Measurements from ENCODE around the gene SND1. TPM values are rescaled to one million over a fixed set of nuclear protein-coding genes. Genes with fewer than 3 reads are reported as not detected.

SND1 gene
- total RNA-seq: 100 to 1,000 TPM; 193 to 214 TPM

DNA sequence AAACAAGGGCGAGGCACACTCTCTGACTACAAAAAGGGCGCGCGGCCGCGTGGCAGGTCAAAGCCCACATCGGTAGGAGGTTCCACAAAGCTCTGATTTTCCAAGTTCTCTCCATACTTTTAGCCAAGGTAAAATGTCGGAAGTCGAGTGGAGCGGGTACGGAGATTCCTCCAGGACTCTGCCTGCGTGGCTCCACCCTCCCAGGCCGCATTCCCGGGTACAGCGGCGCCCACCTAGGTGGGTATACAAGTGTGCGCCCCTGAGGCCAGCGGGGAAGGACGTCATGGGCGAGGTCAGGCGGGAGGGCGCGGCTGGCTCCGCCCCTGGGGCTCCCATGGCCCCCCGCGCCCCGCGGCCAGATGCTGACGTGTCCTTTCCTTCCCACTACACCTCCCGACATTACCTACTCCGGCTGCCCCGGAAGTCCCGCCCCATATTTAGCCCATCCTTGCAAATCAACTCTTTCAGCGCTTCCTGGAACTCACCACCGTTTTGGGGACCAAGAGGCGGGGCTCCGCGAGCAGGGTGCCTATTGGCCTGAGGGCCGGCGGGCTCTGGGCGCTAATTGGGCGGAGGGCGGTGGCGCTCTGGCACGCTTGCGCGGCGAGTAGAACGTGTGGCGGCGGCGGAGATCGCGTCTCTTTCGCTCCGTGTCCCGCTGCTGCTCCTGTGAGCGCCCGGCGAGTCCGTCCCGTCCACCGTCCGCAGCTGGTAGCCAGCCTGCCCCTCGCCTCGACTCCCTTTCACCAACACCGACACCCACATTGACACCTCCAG, at the start of gene SND1:
TSS of gene SND1 (plus strand) at position 639 of the 777 bp plus-strand sequence. CDS start 180 bp downstream, outside the sequence.
- intact Hi-C loops (cut with DNase I, micrococcal nuclease): loop anchor here (1.0 to 10.0 kb wide), 13 partner anchors 16 to 1961 kb away; partner anchors contain the start of genes ARF5 (in 2 of the 2), GCC1 (in 1 of the 2), HILPDA (in 1 of the 2) and LRRC4 (in 1 of the 2)
- ChIA-PET CTCF (no interaction called here), POLR2A (no interaction called here)
- ATAC-seq (peak; percentile 94), DNase-seq (peak; percentile 99)
- no peaks in the 10 kb centered on the region for H3K27me3 Mint-ChIP-seq
- H3K4me1 Mint-ChIP-seq: peaks cover 37% of the 10 kb centered on the region
- H3K4me3 Mint-ChIP-seq: no peak within 1 kb of the TSS
- H3K36me3 Mint-ChIP-seq (ENCODE audit: low read depth): peaks cover 22% of the 10 kb centered on the region
- H3K9me3 Mint-ChIP-seq (ENCODE audit: low read depth): no peaks in the 10 kb centered on the region
- peak within 1 kb of the TSS; percentile 99 for H3K27ac Mint-ChIP-seq

DNA sequence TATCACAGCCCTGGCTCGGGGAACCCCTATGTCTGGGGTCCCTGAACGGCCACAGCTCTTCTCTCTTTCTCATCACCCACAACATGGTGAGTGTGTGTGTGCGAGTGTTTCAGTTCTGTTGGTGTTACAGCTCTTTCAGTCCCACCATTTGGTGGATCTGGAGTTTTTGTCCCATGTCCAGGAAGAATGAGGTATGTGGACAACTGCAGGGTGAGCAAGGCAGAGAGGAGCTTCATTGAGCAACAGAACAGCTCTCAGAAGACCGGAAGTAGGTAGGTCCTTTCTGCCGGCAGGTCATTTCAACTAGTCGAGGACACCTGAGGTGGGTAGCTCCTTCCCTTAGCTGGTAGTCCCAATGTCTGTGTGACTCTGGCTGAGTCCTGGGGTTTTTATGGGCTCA, 43.5 kb upstream of the SND1 start:
- ATAC-seq (no peak), DNase-seq (no peak)
- peaks cover 9% of the 10 kb centered on the region for H3K27me3 Mint-ChIP-seq
- no peak overlapping the region for H3K27ac Mint-ChIP-seq
- no peaks in the 10 kb centered on the region for H3K4me1 Mint-ChIP-seq
- intact Hi-C loops (cut with DNase I, micrococcal nuclease): no loop called here
- H3K9me3 Mint-ChIP-seq (ENCODE audit: low read depth): no peaks in the 10 kb centered on the region
- no peaks in the 10 kb centered on the region for H3K36me3 Mint-ChIP-seq (ENCODE audit: low read depth)
- ChIA-PET POLR2A (no interaction called here), CTCF (interaction anchor here (0.8 kb wide), 1 partner anchor 18 kb away, joined by 3 read pairs; no protein-coding TSS in a partner anchor)
- no peak overlapping the region for H3K4me3 Mint-ChIP-seq

GRCh38 chr7:127609297-127609696, 42.7 kb upstream of the SND1 start:
- Mint-ChIP-seq H3K27ac (no peak overlapping the region), H3K27me3 (peaks cover 11% of the 10 kb centered on the region), H3K9me3 (ENCODE audit: low read depth) (no peaks in the 10 kb centered on the region), H3K4me3 (no peak overlapping the region), H3K36me3 (ENCODE audit: low read depth) (no peaks in the 10 kb centered on the region), H3K4me1 (no peaks in the 10 kb centered on the region)
- ChIA-PET POLR2A (no interaction called here), CTCF (no interaction called here)
- DNase-seq (no peak), ATAC-seq (no peak)
- intact Hi-C loops (cut with DNase I, micrococcal nuclease): no loop called here

GRCh38 chr7:127612263-127612662, 39.7 kb upstream of the SND1 start:
- no peaks in the 10 kb centered on the region for H3K9me3 Mint-ChIP-seq (ENCODE audit: low read depth)
- ATAC-seq (no peak), DNase-seq (no peak)
- intact Hi-C loops (cut with DNase I, micrococcal nuclease): no loop called here
- no peaks in the 10 kb centered on the region for H3K36me3 Mint-ChIP-seq (ENCODE audit: low read depth)
- H3K27me3 Mint-ChIP-seq: peaks cover 17% of the 10 kb centered on the region
- H3K4me3 Mint-ChIP-seq: no peak overlapping the region
- no peak overlapping the region for H3K27ac Mint-ChIP-seq
- no peaks in the 10 kb centered on the region for H3K4me1 Mint-ChIP-seq
- ChIA-PET CTCF (no interaction called here), POLR2A (no interaction called here)

DNA sequence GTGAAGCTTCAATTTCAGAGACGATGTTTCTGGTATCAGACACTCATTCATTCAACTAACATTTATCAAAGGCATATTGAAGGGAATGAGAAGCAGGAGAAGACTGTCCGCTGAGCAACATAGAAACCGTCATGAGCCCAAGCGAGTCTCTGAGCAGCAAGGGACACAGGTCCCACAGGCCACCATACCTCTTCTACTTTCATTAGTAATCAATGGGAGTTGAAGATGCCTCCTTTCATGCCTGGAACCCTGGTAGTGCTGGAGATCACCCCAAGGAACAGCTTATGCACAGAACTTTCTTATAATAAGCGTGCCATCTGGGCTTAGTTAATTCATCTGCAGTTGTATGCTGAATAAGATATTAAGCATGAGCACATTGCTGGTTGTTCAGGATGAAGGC, 35.3 kb upstream of the SND1 start:
- Mint-ChIP-seq H3K36me3 (ENCODE audit: low read depth) (no peaks in the 10 kb centered on the region), H3K27ac (no peak overlapping the region), H3K4me3 (no peak overlapping the region), H3K4me1 (peaks cover 6% of the 10 kb centered on the region), H3K9me3 (ENCODE audit: low read depth) (no peaks in the 10 kb centered on the region), H3K27me3 (peaks cover 50% of the 10 kb centered on the region)
- DNase-seq (no peak), ATAC-seq (no peak)
- CTCF ChIA-PET: no interaction called here
- POLR2A ChIA-PET: no interaction called here
- intact Hi-C loops (cut with DNase I, micrococcal nuclease): no loop called here

DNA sequence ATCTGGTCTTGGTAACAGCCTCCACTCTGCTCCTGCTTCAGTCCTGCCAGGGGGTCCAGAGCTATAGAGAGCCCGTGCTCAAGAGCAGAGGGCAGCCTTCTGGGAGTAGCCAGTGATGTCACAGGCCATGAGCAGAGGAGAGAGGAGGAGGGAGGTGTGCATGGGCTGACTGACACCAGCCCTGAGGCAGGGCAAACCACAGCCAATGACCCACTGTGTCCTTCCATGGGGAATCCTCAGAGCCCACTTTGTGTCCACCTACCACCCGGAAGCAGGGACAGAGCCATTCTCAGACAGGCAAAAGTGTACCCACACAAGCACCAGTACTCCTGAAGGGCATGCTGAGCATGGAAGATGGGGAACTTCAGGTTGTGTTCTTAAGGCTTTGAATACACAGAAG, 34.0 kb upstream of the SND1 start, which contains the start of gene PAX4:
TSS of gene PAX4 (minus strand) at position 101 of the 400 bp plus-strand sequence. CDS start 2,214 bp downstream, outside the sequence.
- Mint-ChIP-seq H3K9me3 (ENCODE audit: low read depth) (no peaks in the 10 kb centered on the region), H3K4me1 (peaks cover 6% of the 10 kb centered on the region), H3K4me3 (no peak within 1 kb of the TSS), H3K27ac (no peak within 1 kb of the TSS), H3K27me3 (peaks cover 46% of the 10 kb centered on the region), H3K36me3 (ENCODE audit: low read depth) (no peaks in the 10 kb centered on the region)
- intact Hi-C loops (cut with DNase I, micrococcal nuclease): no loop called here
- CTCF ChIA-PET: no interaction called here
- ATAC-seq: no peak
- DNase-seq: no peak
- POLR2A ChIA-PET: no interaction called here

- H3K27ac Mint-ChIP-seq: no peak overlapping the region
- no peaks in the 10 kb centered on the region for H3K9me3 Mint-ChIP-seq (ENCODE audit: low read depth)
- DNase-seq: no peak
- ChIA-PET POLR2A (no interaction called here), CTCF (no interaction called here)
- peaks cover 48% of the 10 kb centered on the region for H3K27me3 Mint-ChIP-seq
- no peak for ATAC-seq
- H3K36me3 Mint-ChIP-seq (ENCODE audit: low read depth): no peaks in the 10 kb centered on the region
- H3K4me1 Mint-ChIP-seq: peaks cover 6% of the 10 kb centered on the region
- intact Hi-C loops (cut with DNase I, micrococcal nuclease): no loop called here
- H3K4me3 Mint-ChIP-seq: no peak overlapping the region
Measured at GRCh38 chr7:127618775-127619174, 33.2 kb upstream of the SND1 start.

DNA sequence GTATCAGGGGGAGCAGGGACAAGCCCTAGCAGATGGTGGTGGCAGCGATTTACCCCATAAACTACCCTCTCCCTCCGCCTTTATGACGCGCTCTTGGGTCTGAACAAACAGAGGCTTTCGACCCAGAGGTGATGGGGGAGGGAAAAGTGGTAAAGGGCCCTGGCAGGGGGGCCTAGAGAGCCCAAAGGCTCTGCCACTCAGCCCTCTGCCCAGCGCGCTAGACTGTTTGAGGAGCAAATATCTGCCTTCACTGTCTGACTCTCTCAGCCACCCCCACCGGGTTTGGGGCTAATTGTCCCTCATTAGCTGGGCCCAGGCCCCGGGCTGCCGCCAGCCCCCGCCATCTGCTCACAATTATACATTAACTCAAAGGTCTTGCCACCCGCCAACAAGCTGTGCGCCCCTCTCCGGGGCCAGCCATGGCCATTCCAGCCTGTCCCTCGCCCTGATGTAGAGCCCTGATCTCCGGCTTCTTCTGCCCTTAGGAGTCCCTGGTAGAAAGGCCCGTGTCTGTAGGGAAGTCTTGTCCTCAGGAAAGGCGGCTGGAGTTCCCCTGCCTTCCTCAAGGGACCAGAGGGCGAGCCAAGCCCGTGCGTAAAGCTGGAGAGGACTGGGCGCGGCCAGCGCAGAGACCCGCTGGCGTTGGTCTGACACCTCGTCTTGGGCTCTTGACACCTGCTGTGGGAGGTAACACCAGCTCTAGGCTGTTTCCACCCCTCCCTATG, 32.2 kb upstream of the SND1 start:
- intact Hi-C loops (cut with DNase I, micrococcal nuclease): no loop called here
- Mint-ChIP-seq H3K27ac (no peak overlapping the region), H3K4me3 (no peak overlapping the region), H3K4me1 (peaks cover 6% of the 10 kb centered on the region), H3K27me3 (peaks cover 51% of the 10 kb centered on the region), H3K9me3 (ENCODE audit: low read depth) (no peaks in the 10 kb centered on the region), H3K36me3 (ENCODE audit: low read depth) (no peaks in the 10 kb centered on the region)
- POLR2A ChIA-PET: no interaction called here
- ATAC-seq: no peak
- CTCF ChIA-PET: no interaction called here
- no peak for DNase-seq

DNA sequence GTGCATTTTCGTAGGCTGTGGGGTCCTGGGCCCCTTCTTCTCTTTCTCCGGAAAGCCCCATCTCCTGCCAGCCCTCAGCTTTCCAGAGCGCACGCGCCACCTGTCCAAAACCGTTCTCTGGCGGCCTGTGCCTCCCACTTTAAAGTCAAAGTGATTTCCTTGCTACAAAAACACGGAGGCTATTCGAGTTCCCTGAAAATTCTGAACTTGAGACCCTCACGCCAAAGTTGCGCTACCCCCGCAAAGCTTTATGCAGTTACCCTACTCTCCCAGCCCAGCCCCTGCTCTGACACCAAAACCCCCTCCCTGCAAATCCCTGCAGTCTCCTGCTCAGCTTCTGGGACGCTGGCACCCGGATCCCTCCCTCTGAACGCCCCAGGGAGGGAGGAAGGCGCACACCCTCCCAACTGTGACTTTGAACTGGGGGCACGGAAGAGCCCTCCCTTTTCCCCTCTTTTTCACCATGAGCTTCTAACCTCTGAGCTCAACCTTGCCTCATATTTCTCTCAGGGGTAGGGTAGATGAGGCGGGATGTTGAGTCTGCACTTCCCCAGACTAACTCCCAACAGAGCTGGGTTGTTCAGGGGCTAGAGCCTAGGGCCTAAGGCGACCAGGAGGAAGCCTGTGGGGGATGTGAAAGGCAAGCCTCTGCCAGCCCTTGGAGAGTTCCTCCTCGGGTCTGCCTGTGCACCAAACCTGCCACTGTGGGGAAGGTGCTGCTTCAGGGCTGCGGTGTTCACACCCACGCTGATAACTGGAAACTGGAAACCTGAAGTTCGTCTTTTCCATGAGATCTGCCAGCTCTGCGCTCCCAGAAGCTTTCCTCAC, 31.4 kb upstream of the SND1 start:
- DNase-seq (no peak), ATAC-seq (no peak)
- ChIA-PET POLR2A (no interaction called here), CTCF (no interaction called here)
- H3K27me3 Mint-ChIP-seq: peaks cover 51% of the 10 kb centered on the region
- no peak overlapping the region for H3K27ac Mint-ChIP-seq
- no peaks in the 10 kb centered on the region for H3K36me3 Mint-ChIP-seq (ENCODE audit: low read depth)
- peaks cover 6% of the 10 kb centered on the region for H3K4me1 Mint-ChIP-seq
- H3K9me3 Mint-ChIP-seq (ENCODE audit: low read depth): no peaks in the 10 kb centered on the region
- no peak overlapping the region for H3K4me3 Mint-ChIP-seq
- intact Hi-C loops (cut with DNase I, micrococcal nuclease): no loop called here

DNA sequence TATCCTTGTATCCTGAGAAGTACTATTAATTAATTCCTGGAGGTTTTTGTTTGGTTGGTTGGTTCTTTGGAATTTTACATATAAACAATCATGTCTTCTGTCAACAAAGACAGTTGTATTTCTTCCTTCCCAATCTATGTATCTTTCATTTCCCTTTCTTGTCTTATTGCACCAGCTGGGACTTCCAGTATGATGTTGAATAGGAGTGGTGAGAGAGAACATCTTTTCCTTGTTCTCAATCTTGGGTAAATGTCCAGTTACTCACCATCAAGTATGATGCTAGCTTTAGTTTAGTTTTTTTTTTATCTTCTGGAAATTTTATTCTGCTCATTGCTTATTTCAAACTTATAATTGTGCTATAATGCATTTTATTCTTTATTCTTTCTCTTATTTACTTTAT, 26.7 kb upstream of the SND1 start:
- CTCF ChIA-PET: interaction anchor here (0.6 kb wide), 1 partner anchor 165 kb away, joined by 3 read pairs; no protein-coding TSS in a partner anchor
- intact Hi-C loops (cut with DNase I, micrococcal nuclease): no loop called here
- no peak overlapping the region for H3K27ac Mint-ChIP-seq
- H3K9me3 Mint-ChIP-seq (ENCODE audit: low read depth): no peaks in the 10 kb centered on the region
- DNase-seq: no peak
- POLR2A ChIA-PET: no interaction called here
- no peaks in the 10 kb centered on the region for H3K36me3 Mint-ChIP-seq (ENCODE audit: low read depth)
- H3K27me3 Mint-ChIP-seq: peaks cover 34% of the 10 kb centered on the region
- peaks cover 5% of the 10 kb centered on the region for H3K4me1 Mint-ChIP-seq
- no peak for ATAC-seq
- H3K4me3 Mint-ChIP-seq: no peak overlapping the region

- Mint-ChIP-seq H3K9me3 (ENCODE audit: low read depth) (no peaks in the 10 kb centered on the region), H3K27me3 (peaks cover 16% of the 10 kb centered on the region), H3K4me1 (no peaks in the 10 kb centered on the region), H3K27ac (no peak overlapping the region), H3K36me3 (ENCODE audit: low read depth) (no peaks in the 10 kb centered on the region), H3K4me3 (no peak overlapping the region)
- DNase-seq: no peak
- no peak for ATAC-seq
- POLR2A ChIA-PET: no interaction called here
- intact Hi-C loops (cut with DNase I, micrococcal nuclease): no loop called here
- CTCF ChIA-PET: interaction anchor here (0.6 to 1.4 kb wide), 6 partner anchors 11 to 308 kb away, joined by 3 to 5 read pairs (median 4); no protein-coding TSS in a partner anchor
Measured at GRCh38 chr7:127628445-127628844, 23.5 kb upstream of the SND1 start.
